ENCODE data around the gene NOC2L.

The NOC2L gene

DNA sequence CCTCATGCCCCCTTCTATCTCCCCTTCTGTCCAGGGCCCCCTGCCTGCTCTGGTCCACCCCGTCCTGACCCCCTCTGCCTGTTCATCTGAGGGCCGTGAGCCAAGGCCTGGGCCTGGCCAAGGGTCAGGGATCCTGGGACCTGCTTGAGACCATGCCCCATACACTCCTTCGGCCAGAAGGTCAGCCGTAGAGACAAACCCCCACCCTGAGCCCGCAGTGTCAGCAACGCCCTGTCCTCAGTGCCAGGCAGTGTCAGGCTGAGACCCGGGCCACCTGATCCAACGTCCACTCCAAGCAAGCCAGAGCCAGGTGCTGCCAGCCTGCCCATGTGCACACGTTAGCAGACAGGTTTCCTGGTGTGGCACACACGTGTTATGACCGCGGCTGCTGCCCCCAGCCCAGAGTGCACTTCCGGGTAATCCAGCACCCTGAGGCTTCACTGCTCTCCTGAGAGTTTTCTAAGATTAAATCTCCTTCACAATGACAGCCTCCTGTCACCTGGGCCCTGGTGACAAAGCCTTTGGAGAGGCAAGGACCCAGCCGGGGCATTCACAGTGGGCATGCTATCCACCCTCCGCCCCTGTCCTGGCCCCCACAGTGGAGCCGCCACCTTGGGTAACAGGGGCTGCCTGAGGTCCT is 45.4 kb downstream of the NOC2L start:
- DNase-seq = no peak

GRCh38 chr1:912740-913301 is 46.2 kb downstream of the NOC2L start:
- no peak for DNase-seq

DNA sequence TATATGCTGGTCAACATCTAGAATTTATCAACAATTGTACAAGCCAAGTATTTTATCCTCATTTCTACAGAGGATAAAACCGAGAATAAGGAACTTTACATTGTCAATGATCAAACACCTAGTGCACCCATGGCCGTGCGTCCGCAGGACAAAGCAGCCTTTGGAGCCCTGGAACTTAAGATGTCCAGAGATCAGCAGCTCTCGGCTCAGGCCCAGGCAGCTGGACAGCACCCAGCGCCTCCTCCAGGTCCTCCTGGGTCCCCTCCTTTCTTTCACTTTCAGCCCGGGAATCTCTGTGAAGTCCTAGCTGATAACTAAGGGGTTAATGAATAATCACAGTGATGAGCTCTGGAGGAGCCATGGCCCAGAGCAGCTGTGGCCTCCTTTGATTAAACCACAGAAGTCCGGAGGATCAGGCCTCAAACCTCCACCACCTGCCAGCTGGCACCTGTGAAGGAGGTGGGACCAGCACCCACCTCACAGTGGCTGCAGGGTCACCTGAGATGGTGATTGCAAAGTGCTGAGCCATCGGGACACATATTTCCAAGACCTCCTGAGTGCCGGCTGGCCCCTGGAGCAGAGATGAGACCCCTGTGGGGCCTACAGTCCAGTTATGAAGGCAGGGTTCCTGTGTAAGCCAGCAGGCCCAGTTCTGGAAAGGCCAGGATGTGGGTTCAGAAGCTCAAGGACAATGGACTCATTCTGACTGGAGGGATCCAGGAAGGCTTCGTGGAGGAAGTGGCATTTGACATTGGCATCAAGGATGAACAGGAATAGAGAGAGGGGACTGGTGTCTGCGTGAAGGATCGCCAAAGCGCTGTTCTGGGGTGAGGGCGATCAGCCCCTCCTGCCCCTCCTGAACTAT is 46.9 kb downstream of the NOC2L start:
- no peak for DNase-seq

DNA sequence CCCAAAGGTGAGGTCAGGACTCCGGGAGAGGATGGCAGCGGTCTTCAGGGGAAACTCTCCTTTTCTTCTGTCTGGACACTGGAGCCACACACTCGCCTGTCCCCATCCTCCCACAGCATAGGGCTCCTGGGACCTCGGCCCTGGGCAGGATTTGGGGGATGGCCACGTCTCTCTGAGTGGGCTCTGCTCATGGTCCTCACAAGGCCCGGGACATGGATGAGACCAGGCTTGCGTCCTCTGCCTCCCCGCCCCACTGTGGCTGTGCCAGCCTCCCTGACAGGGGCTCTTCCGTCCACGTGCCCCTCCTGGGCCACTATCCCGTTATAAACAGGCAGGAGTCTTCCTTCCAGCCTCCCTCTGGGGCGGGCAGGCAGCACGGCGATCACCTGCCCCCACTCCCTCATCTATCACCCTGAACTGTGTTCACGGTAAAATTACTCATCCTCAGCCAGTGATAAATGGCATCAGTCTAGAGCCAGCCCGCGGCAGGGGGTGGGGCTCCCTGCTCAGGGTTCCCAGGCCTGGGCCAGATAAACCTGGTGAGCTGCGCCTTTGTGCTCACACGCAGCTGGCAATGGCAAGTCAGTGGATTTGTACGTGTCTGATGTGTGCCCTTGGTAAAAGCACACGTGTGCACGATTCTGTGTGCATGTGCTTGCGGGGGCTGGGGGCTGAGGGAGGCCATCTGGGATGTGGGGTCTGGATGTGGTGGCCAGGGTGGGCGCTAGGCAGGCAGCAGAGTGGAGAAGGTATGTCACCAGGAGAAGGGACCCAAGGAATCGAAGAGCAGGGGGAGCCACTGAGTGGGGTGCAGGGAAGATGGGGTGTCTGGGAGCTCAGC is 48.0 kb downstream of the NOC2L start:
- no peak for DNase-seq

- no peak for DNase-seq
Measured at GRCh38 chr1:910311-910880, 48.7 kb downstream of the NOC2L start.

DNA sequence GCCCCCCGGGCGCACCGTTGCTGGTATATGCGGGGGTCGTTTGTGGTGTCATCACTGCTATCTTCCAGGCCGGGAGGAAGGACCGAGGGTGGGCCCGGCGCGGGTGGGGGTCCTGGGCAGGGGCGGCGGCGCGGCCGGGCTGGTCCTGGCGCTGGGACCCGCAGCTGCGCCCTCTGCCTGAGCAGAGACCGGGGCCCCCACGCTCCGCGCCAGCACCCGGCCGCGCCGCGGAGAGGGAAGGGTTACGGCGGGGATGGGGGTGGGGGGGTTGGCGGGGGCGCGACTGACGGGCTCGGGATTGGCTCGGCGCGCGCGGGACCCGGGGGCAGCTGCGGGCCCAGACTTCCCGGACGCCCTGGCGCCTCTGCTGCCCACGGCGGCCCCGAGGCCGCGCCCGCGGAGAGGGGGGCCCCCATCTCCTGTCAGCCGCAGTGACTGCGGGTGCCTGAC is 49.2 kb downstream of the NOC2L start:
- no peak for DNase-seq

- DNase-seq = no peak
Measured at GRCh38 chr1:908661-909060, 50.4 kb downstream of the NOC2L start.

- no peak for DNase-seq
Measured at GRCh38 chr1:907611-908451, 51.2 kb downstream of the NOC2L start.

GRCh38 chr1:906600-907420 is 52.2 kb downstream of the NOC2L start:
- no peak for DNase-seq

GRCh38 chr1:905811-906599 is 53.1 kb downstream of the NOC2L start:
- no peak for DNase-seq

DNA sequence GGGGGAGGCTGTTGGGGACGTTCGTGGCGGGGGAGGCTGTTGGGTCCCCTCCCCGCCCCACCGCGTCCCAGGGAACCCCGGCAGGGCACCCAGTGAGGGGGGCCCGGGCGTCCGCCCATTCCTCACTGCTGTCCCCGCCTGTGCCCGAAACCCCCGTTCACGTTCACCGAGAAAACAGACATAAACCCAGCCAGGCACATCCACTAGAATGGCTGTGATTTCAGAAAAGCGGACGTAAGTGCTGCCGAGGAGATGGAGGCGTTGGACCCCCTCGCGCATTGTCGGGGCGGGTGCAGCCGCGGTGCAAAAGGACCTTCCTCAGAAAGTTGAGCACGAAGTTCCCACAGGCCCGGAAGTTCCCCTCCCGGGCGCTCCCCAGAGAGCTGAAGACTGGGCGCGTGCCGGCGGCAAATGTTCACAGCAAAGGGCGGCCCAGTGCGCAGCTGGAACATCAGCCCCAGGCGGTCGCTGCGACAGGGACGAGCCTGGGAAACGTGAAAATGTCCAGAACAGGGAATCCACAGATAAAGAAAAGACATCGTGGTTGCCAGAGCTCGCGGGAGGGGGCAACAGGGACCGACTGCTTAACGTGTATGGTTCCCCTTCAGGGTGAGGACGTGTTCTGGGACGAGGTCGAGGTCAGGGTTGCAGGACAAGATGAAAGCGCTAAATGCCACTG is 53.8 kb downstream of the NOC2L start:
- no peak for DNase-seq

GRCh38 chr1:904310-904950 is 54.6 kb downstream of the NOC2L start:
- DNase-seq = peak; percentile 54

DNA sequence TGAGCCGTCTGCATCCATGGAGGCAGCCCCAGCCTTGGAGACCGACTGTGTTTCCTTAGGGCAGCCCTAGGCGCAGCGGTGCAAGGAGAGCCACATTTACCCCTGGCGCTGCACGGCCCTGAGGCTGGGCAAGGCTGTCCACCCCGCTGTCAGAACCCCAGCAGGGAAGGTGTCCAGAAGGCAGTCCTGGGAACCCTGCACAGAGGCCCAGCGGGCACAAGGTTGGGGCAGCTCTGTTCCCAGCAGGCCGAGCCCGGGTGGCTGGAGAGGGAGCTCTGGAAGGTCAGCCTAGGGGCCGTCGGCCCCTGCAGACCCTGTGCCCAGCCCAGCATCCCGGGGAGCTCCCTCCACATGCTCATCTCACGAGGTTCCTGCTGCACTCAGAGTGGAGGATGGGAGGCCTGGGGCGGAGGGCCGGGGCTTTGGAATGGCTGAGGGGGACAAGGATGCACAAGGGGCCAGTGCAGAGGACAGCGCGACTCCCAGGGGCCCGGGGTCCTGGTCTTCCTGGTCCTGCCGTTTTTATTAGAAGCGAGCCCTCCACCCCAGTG is 55.3 kb downstream of the NOC2L start:
- DNase-seq = no peak

DNA sequence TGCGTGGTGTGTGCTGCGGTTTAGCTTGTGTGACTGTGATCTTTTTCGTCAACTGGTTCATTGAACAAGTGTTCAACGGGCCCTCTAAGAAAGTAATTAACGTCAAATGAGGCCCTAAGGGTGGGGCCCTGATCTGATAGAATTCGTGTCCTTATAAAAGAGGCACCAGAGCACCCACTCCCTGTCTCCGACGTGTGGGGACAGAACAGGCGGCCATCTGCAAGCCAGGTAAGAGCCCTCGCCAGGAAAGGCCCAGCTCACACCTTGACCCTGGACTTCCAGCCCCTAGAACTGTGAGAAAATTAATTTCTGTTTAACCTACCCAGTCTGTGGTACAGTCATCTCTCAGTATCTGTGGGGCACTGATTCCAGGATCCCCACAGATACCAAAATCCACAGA is 55.8 kb downstream of the NOC2L start:
- DNase-seq = no peak

DNA sequence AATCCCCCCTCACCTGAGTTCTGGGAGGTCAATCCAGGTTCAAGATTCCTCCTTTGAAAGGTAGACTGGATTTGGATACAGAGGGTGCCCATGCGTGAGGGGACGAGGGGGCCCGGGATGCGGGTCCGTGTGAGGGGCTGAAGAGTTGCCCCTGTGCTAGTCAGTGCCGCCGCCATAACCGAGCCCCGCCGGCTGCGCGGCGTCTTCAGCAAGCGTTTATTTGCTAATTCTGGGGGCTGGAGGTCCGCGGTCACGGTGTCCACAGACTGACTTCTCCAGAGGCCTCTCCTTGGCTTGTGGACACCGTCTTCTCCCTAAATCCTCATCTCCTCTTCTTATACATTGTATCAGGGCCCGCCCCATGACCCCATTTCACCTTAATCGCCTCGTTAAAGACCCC is 56.3 kb downstream of the NOC2L start:
- DNase-seq = no peak

DNA sequence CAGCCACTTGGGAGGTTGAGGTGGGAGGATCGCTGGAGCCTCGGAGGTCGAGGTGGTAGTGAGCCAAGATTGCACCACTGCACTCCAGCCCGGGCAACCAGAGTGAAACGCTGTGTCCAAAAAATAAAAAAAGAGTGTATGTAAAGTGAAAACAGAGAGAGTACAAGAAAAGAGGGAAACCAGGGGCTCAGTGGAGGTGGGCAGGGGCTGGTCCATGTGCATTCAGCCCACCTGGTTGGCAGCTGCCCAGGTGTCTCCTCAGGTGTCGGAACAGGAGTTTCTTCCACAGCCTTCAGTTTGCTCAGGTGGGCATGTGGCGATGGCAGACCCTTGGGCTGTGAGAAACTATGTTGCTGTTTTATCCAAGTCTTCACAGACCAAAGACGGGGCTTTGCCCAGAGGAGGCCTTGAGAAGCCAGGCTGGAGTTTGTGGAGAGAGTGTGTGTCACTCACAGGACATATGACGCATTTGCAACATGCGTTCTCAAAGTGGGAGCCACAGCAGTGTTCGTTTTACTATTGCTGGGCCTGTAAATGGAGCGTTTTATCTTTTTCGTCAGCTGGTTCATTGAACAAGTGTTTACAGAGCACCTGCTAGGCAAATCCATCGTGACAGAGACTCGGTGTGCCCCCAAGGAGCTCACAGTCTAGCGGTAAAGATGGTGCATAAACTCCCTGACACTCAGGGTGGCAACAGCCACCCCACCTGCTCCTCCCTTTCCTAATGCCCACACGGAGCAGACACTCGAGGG is 57.8 kb downstream of the NOC2L start:
- no peak for DNase-seq

DNA sequence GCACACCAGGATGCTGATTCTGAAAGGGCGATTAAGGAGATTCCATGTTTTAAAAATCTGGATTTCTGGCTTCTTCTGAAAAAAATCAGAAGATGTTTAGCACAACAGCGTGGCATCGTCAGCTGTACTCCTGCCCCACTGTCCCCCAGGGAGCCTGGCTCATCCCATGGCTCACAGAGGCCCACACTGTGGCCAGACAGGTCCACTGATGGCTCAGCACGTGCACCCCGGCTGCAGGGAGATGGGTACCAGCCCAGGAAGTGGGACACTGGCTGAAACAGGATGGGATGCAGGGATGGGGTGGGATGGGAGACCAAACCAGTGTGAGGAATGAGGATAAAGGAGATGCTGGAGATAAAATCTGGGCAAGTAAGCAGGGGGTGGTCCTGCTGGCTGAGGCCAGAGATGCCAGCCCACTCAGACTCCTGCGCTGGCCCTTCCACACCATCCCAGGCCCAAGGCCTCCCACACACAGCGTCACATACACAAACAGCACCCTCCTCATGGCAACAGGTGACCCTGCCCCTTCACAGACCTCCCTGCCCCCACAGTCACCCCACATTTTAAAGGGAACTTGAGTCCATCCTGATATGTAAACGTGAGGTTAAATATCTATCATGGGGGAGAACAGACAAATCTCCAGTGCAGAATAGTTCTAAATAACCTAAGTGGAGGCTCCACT is 59.3 kb downstream of the NOC2L start:
- no peak for DNase-seq
